OCI-LY1 (cell line): ENCODE measurements around the gene SLC1A3.

Experiments
- H2AFZ ChIP-seq: fragments of 200-600 bp; sonication (generic), shearing (Covaris generic); 2 replicates; pipeline ENCODE4 v1.6.0; 2014; ENCODE audit warnings: antibody characterized with exemption, mild to moderate bottlenecking, low read length
- H3F3A ChIP-seq: fragments of 200-600 bp; sonication (generic), shearing (Covaris generic); 2 replicates; pipeline ENCODE4 v1.6.0; 2014; ENCODE audit warnings: mild to moderate bottlenecking, antibody characterized with exemption, low read length, moderate library complexity; ENCODE audit not compliant: insufficient read depth
- H3K27ac ChIP-seq: fragments of 200-600 bp; sonication (generic); 2 replicates; pipeline ENCODE4 v1.5.1; 2014; ENCODE audit warnings: low read length, mixed run types, mild to moderate bottlenecking, low read depth; ENCODE audit not compliant: poor library complexity, severe bottlenecking
- H3K27me3 ChIP-seq: fragments of 200-600 bp; sonication (generic); 2 replicates; pipeline ENCODE4 v1.6.0; 2014; ENCODE audit warnings: antibody characterized with exemption, mild to moderate bottlenecking, low read length, moderate library complexity; ENCODE audit not compliant: insufficient read depth
- H3K36me3 ChIP-seq: fragments of 200-600 bp; sonication (generic); 2 replicates; pipeline ENCODE4 v1.6.1; 2014; ENCODE audit warnings: mild to moderate bottlenecking, antibody characterized with exemption, low read length, moderate library complexity, mixed read lengths; ENCODE audit not compliant: insufficient read depth
- H3K4me1 ChIP-seq: fragments of 200-600 bp; sonication (generic); 2 replicates; pipeline ENCODE4 v1.5.1; 2014; ENCODE audit warnings: mild to moderate bottlenecking, low read length, moderate library complexity; ENCODE audit not compliant: insufficient read depth, severe bottlenecking
- H3K4me2 ChIP-seq: fragments of 200-600 bp; sonication (generic), shearing (Covaris generic); 2 replicates; pipeline ENCODE4 v1.6.1; 2014; ENCODE audit warnings: low read length
- H3K4me3 ChIP-seq: fragments of 200-600 bp; sonication (generic); 2 replicates; pipeline ENCODE4 v1.5.1; 2014; ENCODE audit warnings: low read length, low read depth, mild to moderate bottlenecking, mixed read lengths; ENCODE audit not compliant: poor library complexity, severe bottlenecking
- H3K79me2 ChIP-seq: fragments of 200-600 bp; shearing (Covaris generic); 2 replicates; pipeline ENCODE4 v1.6.1; 2016; ENCODE audit warnings: mixed run types, low read length, mixed read lengths; ENCODE audit not compliant: insufficient read depth
- H3K9ac ChIP-seq: fragments of 200-600 bp; sonication (generic), shearing (Covaris generic); 2 replicates; pipeline ENCODE4 v1.6.1; 2014; ENCODE audit warnings: mild to moderate bottlenecking, low read length, mixed read lengths
- H3K9me2 ChIP-seq: fragments of 200-600 bp; sonication (generic), shearing (Covaris generic); 2 replicates; pipeline ENCODE4 v1.6.1; 2014; ENCODE audit warnings: low read depth, mild to moderate bottlenecking, low read length, mixed read lengths
- H3K9me3 ChIP-seq: fragments of 200-600 bp; shearing (Covaris generic); 2 replicates; pipeline ENCODE4 v1.6.1; 2014; ENCODE audit warnings: low read length, mixed read lengths
- H4K20me1 ChIP-seq: fragments of 200-600 bp; sonication (generic), shearing (Covaris generic); 2 replicates; pipeline ENCODE4 v1.6.0; 2016; ENCODE audit warnings: mild to moderate bottlenecking, low read length; ENCODE audit not compliant: insufficient read depth
- EZH2 ChIP-seq: fragments of 200-600 bp; sonication (generic), shearing (Covaris generic); IDR thresholded peaks from 2 replicates; pipeline ENCODE4 v1.8.0; 2017; ENCODE audit warnings: borderline replicate concordance, mixed run types, mild to moderate bottlenecking, antibody characterized with exemption, low read length, moderate library complexity, mixed read lengths
- TF ChIP-seq, protein P1 (sequence below): fragments of 200-600 bp; sonication (generic), shearing (Covaris generic); IDR thresholded peaks from 2 replicates; pipeline ENCODE4 v1.5.1; 2017; ENCODE audit warnings: mild to moderate bottlenecking, antibody characterized with exemption, low read length, moderate library complexity, mixed read lengths

The SLC1A3 gene

DNA sequence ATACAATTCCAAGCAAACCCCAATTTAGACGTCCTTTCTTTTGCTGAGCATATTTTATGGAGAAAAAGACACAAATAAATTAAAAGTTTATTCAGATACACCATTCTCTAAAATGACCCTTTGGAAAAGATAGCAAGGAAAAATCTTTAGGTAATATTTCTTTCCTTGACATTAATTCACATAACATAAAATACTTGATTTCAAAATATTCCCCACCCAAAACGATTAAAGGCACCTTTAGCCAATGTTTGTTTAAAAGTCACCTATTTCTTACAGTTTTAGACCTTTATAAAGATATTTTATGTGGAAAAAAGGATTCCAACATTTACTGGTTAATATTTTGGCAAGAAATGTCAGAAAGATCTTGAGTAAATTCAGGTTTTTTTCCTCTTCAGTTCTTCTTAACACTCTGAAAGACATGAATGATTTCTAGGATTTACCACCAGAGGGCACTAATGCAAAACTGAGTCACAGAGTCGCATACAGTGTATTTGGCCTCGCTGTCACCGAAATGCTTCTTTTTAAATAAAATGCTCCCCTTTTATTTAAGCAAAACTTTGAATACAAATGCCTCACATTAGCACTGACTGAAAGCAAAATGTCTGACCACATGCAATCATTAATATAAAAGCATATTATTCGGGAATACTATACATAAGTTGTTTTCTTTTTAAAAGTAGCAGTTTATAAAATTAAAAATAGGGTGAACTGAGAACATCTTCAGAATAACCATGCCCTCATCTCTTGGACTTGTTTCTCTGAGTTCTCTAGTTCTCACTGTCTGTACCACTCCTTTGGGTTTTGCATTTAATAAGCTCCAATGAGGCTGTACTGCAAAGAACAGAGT is 122.5 kb downstream of the SLC1A3 start:
- no peaks in the 10 kb centered on the region for H4K20me1 ChIP-seq
- TF ChIP-seq, protein P1, sequence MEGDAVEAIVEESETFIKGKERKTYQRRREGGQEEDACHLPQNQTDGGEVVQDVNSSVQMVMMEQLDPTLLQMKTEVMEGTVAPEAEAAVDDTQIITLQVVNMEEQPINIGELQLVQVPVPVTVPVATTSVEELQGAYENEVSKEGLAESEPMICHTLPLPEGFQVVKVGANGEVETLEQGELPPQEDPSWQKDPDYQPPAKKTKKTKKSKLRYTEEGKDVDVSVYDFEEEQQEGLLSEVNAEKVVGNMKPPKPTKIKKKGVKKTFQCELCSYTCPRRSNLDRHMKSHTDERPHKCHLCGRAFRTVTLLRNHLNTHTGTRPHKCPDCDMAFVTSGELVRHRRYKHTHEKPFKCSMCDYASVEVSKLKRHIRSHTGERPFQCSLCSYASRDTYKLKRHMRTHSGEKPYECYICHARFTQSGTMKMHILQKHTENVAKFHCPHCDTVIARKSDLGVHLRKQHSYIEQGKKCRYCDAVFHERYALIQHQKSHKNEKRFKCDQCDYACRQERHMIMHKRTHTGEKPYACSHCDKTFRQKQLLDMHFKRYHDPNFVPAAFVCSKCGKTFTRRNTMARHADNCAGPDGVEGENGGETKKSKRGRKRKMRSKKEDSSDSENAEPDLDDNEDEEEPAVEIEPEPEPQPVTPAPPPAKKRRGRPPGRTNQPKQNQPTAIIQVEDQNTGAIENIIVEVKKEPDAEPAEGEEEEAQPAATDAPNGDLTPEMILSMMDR: peak; percentile 69
- TF ChIP-seq EZH2: no peak

DNA sequence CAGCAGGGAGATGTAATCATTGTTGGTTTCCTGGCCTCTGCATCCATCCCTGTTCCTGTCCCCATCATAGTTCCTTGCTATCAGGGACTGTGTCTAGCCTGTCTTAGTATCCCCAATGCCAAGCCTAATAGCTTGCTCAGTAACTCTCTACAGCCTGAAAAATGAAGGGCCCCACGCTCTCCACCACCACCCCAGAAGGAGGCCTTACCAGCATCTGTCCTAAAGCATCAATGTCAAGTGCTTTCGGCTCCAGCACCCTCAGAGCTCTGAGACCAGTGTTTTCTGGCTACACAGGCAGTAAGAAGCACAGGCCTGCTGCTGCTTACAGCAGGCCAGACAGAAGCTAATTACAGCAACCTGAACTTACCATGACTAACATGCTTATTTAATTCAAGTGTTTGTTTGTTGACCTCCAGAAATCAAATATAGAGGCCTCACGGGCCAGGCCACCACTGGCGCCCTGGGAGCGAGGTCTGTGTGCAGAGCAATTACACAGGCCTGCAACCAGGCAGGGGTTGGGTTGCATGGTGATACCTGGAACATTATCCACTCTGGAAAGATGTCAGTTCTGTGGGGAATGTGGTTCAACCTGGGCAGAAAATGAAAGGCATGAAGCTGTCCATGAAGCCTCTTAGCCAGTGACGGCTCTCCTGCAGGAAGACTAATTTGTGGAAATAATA is 124.3 kb downstream of the SLC1A3 start:
- Histone ChIP-seq H3K4me1 (peaks cover under 1% of the 10 kb centered on the region), H3K9me2 (no peaks in the 10 kb centered on the region), H3F3A (no peaks in the 10 kb centered on the region), H3K27me3 (no peaks in the 10 kb centered on the region), H3K27ac (no peak overlapping the region), H3K9me3 (no peaks in the 10 kb centered on the region), H4K20me1 (no peaks in the 10 kb centered on the region), H3K79me2 (no peaks in the 10 kb centered on the region), H3K9ac (no peak overlapping the region), H3K4me3 (no peak overlapping the region), H3K4me2 (no peak overlapping the region), H3K36me3 (no peaks in the 10 kb centered on the region), H2AFZ (no peak overlapping the region)
- TF ChIP-seq, protein P1: no peak
- TF ChIP-seq EZH2: no peak

More for the DNA sequence above, 122.5 kb downstream of the SLC1A3 start:
- Histone ChIP-seq H3K9me3 (no peaks in the 10 kb centered on the region), H3K9me2 (no peaks in the 10 kb centered on the region), H3K9ac (no peak overlapping the region), H3K4me2 (no peak overlapping the region), H3K36me3 (no peaks in the 10 kb centered on the region), H3K79me2 (no peaks in the 10 kb centered on the region), H3K4me1 (peaks cover 18% of the 10 kb centered on the region), H3K27me3 (no peaks in the 10 kb centered on the region), H3K27ac (no peak overlapping the region), H3F3A (no peaks in the 10 kb centered on the region), H2AFZ (no peak overlapping the region), H3K4me3 (no peak overlapping the region)

DNA sequence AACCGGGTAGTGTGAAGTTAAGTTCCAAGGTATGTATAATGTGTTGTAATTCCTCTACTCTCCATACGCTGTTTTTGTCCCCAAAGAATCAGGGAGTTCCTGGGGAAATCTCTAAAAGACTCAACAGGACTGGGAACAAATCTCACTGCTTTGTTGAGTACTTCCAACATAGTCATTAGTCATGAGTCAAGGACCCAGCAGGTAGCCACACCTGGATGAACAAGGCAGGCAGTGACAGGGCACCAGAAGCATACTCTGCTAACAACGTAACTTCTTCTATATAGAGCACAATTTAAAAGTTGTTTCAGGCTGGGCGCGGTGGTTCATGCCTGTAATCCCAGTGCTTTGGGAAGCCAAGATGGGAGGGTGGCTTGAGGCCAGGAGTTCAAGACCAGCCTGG is 126.8 kb downstream of the SLC1A3 start:
- Histone ChIP-seq H3K9me3 (no peaks in the 10 kb centered on the region), H3F3A (no peaks in the 10 kb centered on the region), H4K20me1 (no peaks in the 10 kb centered on the region), H3K9ac (no peak overlapping the region), H3K27me3 (no peaks in the 10 kb centered on the region), H3K4me2 (no peak overlapping the region), H3K79me2 (no peaks in the 10 kb centered on the region), H2AFZ (no peak overlapping the region), H3K27ac (no peak overlapping the region), H3K36me3 (no peaks in the 10 kb centered on the region), H3K4me3 (no peak overlapping the region), H3K9me2 (no peaks in the 10 kb centered on the region), H3K4me1 (no peaks in the 10 kb centered on the region)
- TF ChIP-seq EZH2: no peak
- TF ChIP-seq, protein P1: no peak
